GM12878 (cell line): ENCODE measurements around the gene OMP. TPM values are rescaled to one million over a fixed set of nuclear protein-coding genes. Genes with fewer than 3 reads are reported as not detected.
A peak's percentile ranks its signal among the peaks of the same experiment; 100 is the strongest.

Experiments used
- ATAC-seq: fragments of 200-7000 bp; cut with Tn5 transposase; 3 replicates; pipeline ENCODE4 v1.9.1; 2020; ENCODE audit warnings: mild to moderate bottlenecking, moderate library complexity
- BruUV-seq: library from RNA; stranded (reverse); fragments of 400-500 nt; replicated peaks from 2 replicates; lab custom pipeline; 2021; lab: Mats Ljungman, UMichigan
- CTCF ChIA-PET: fragments of 300-600 bp; sonication (Branson Sonifier 250); formaldehyde crosslinking; extraction: SDS; loops from one replicate; lab custom pipeline; 2021; ENCODE audit warnings: inconsistent platforms; lab: Yijun Ruan, JAX
- POLR2A ChIA-PET: fragments of 350-600 bp; formaldehyde crosslinking; extraction: SDS; loops from one replicate; lab custom pipeline; 2021; ENCODE audit warnings: inconsistent platforms; lab: Charles Lee
- RAD21 ChIA-PET: fragments of 300-600 bp; sonication (Branson Sonifier 250); formaldehyde crosslinking; loops from one replicate; lab custom pipeline; 2023; ENCODE audit warnings: antibody characterized with exemption; ENCODE audit not compliant: unreplicated experiment; lab: Charles Lee
- SMC1A ChIA-PET: fragments of 300-600 bp; sonication (Branson Sonifier 250); formaldehyde crosslinking; loops from one replicate; lab custom pipeline; 2023; ENCODE audit not compliant: unreplicated experiment, uncharacterized antibody; lab: Charles Lee
- DNase-seq: peaks from one replicate; pipeline ENCODE4 v3.0.0-alpha.2; 2011; ENCODE audit warnings: low read depth, low spot score
- FAIRE-seq: peaks from 3 replicates; lab custom pipeline; 2011; peaks lifted over from hg19 to GRCh38; lab: Jason Lieb, UNC
- H2AFZ ChIP-seq: 2 replicates; pipeline ENCODE4 v1.6.0; 2011; ENCODE audit warnings: low read depth, low read length, control low read depth; ENCODE audit not compliant: control insufficient read depth
- H3K27ac ChIP-seq: 2 replicates; pipeline ENCODE4 v1.5.1; 2011; ENCODE audit warnings: control low read depth; ENCODE audit not compliant: control insufficient read depth, insufficient read depth
- H3K27me3 ChIP-seq, 2 experiments: replicated peaks in 1 of 2; 2 replicates each; pipeline versions ENCODE4 v1.6.0 to v1.6.1; 2011; ENCODE audit warnings: low read length in 1 of 2; ENCODE audit not compliant: control insufficient read depth in 2 of 2, insufficient read depth in 2 of 2
- H3K36me3 ChIP-seq, 2 experiments: 2 replicates each; pipeline ENCODE4 v1.5.1; 2011; ENCODE audit warnings: low read length in 1 of 2; ENCODE audit not compliant: control insufficient read depth in 2 of 2, insufficient read depth in 2 of 2
- H3K4me1 ChIP-seq: 2 replicates; pipeline ENCODE4 v1.6.1; 2011; ENCODE audit warnings: mild to moderate bottlenecking, low read length, moderate library complexity, mixed read lengths; ENCODE audit not compliant: control insufficient read depth, insufficient read depth
- H3K4me2 ChIP-seq: 2 replicates; pipeline ENCODE4 v1.6.0; 2011; ENCODE audit warnings: control low read depth; ENCODE audit not compliant: control insufficient read depth, insufficient read depth
- H3K4me3 ChIP-seq: fragments of 200-600 bp; sonication (generic); 2 replicates; pipeline ENCODE4 v1.5.1; 2016
- H3K79me2 ChIP-seq: 2 replicates; pipeline ENCODE4 v1.6.0; 2011; ENCODE audit warnings: low read length; ENCODE audit not compliant: control insufficient read depth, insufficient read depth
- H3K9ac ChIP-seq: 2 replicates; pipeline ENCODE4 v1.8.0; 2011; ENCODE audit warnings: low read length, control low read depth, mixed read lengths; ENCODE audit not compliant: control insufficient read depth, insufficient read depth
- H3K9me3 ChIP-seq: replicated peaks from 3 replicates; pipeline ENCODE4 v1.5.1; 2011; ENCODE audit warnings: mild to moderate bottlenecking, low read length; ENCODE audit not compliant: control insufficient read depth, insufficient read depth
- H4K20me1 ChIP-seq: 2 replicates; pipeline ENCODE4 v1.6.0; 2011; ENCODE audit not compliant: control insufficient read depth, insufficient read depth
- CBX5 ChIP-seq: sonication (generic); IDR thresholded peaks from 2 replicates; pipeline ENCODE4 v1.6.1; 2016; ENCODE audit warnings: low read depth, moderate library complexity, mild to moderate bottlenecking, inconsistent platforms
- IKZF1 ChIP-seq: fragments of 450-650 bp; conservative IDR thresholded peaks from 2 replicates; pipeline ENCODE4 v1.6.1; 2017; ENCODE audit warnings: antibody characterized with exemption, mild to moderate bottlenecking
- MTA3 ChIP-seq: IDR thresholded peaks from 2 replicates; pipeline ENCODE4 v1.6.1; 2012; ENCODE audit warnings: low read length, inconsistent platforms, borderline replicate concordance
- MYB ChIP-seq: fragments of 150-350 bp; IDR thresholded peaks from 2 replicates; pipeline ENCODE4 v1.6.1; 2014; ENCODE audit warnings: mild to moderate bottlenecking, low read depth, low read length, borderline replicate concordance
- NR2C2 ChIP-seq: IDR thresholded peaks from 2 replicates; pipeline ENCODE4 v1.6.1; 2011; ENCODE audit warnings: borderline replicate concordance, low read depth; ENCODE audit not compliant: control insufficient read depth, insufficient read length
- POU2F2 ChIP-seq: IDR thresholded peaks from 3 replicates; pipeline ENCODE4 v1.6.1; 2011; ENCODE audit warnings: low read depth, mild to moderate bottlenecking, low read length, borderline replicate concordance
- RFX5 ChIP-seq: IDR thresholded peaks from 2 replicates; pipeline ENCODE4 v1.6.1; 2011; ENCODE audit warnings: low read depth, low read length, improper control_type of control experiment
- STAT3 ChIP-seq: IDR thresholded peaks from 2 replicates; pipeline ENCODE4 v1.6.1; 2011; ENCODE audit warnings: low read depth, low read length, improper control_type of control experiment
- ZNF274 ChIP-seq: IDR thresholded peaks from one replicate; pipeline ENCODE4 v1.8.0; 2011; ENCODE audit not compliant: insufficient read length, insufficient read depth
- ZNF384 ChIP-seq: IDR thresholded peaks from 2 replicates; pipeline ENCODE4 v1.6.1; 2012; ENCODE audit warnings: low read depth, mild to moderate bottlenecking, low read length, improper control_type of control experiment, borderline replicate concordance
- WGBS: methylation state at CpG from one replicate; pipeline ENCODE4 v1.1.6; 2016; ENCODE audit warnings: low lambda C conversion rate; ENCODE audit not compliant: insufficient replicate concordance, insufficient coverage; ENCODE audit errors: missing lambda C conversion rate; 5-methylcytosine and 5-hydroxymethylcytosine counted together
- in situ Hi-C: fragments of 300-500 bp; cut with MboI; formaldehyde crosslinking; loops from 9 replicates; pipeline ENCODE4 v1.14.3; 2018; ENCODE audit warnings: mixed read lengths
- intact Hi-C: fragments of 100-400 bp; cut with micrococcal nuclease; formaldehyde crosslinking; loops from one replicate; pipeline ENCODE4 v1.14.2; 2022; ENCODE audit not compliant: unreplicated experiment
- polyA plus RNA-seq, 11 experiments: library from polyadenylated mRNA; depleted of rRNA in 4 of 11; unstranded in 6 of 11; stranded (reverse) in 5 of 11; fragments of >200 nt; fragmentation: Nextera tagmentation in 4 of 11; fragmentation: Illumina TruSeq in 1 of 11; extraction: Ambion mirVana in 4 of 11; extraction: Trizol in 1 of 11; gene quantifications; 1 replicate in 1 of 11; 2 replicates in 10 of 11; pipeline versions ENCODE4 v1.2.1 to v1.2.3, GENCODE V29; 2011 to 2016; ENCODE audit warnings: inconsistent platforms in 2 of 11, missing spikeins in 2 of 11, low read depth in 1 of 11
- total RNA-seq, 4 experiments: library from RNA; depleted of rRNA in 3 of 4; stranded (reverse); fragments of >200 nt in 3 of 4; fragmentation: Illumina TruSeq in 1 of 4; extraction: Trizol in 1 of 4; gene quantifications; 2 replicates each; pipeline versions ENCODE4 v1.2.1 to v1.2.3, GENCODE V29; 2013 to 2021
- TF ChIP-seq, protein P1 (sequence below): IDR thresholded peaks from 2 replicates; pipeline ENCODE4 v1.6.1; 2012; ENCODE audit warnings: low read depth, low read length, improper control_type of control experiment
- TF ChIP-seq, protein P2 (sequence below): fragments of 450-650 bp; IDR thresholded peaks from 2 replicates; pipeline ENCODE4 v1.6.1; 2017; ENCODE audit warnings: mild to moderate bottlenecking, moderate library complexity
- TF ChIP-seq, protein P3 (sequence below): fragments of 450-650 bp; IDR thresholded peaks from 2 replicates; pipeline ENCODE4 v1.6.1; 2018; ENCODE audit warnings: mild to moderate bottlenecking, low read depth, moderate library complexity; ENCODE audit not compliant: partially characterized antibody
- TF ChIP-seq, protein P4 (sequence below): IDR thresholded peaks from 2 replicates; pipeline ENCODE4 v1.6.1; 2011; ENCODE audit warnings: borderline replicate concordance, low read depth, mild to moderate bottlenecking, moderate library complexity, low read length; ENCODE audit not compliant: insufficient read depth, poor library complexity, severe bottlenecking

The OMP gene
- total and polyA plus RNA-seq, 10 of the 15 experiments (the other 5 are each of a cell fraction or from before 2014, with no cell fraction given): not detected

DNA sequence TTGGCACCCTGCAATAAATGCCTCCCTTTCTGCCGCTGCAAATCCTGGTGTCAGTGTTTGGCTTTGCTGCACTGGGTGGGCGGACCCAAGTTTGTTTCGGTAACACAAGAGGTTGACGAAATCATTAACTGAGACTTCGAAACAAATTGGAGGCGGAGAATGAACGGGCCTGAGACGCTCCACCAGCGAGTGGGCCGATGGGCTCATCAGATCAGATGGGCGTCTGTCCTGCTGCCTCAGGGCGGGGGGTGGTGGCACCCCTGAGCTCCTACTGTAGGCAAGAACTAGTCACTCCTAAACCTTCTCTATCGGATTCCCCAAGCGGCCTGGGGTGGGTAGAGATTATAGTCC is 36.8 kb upstream of the OMP start:
- ChIA-PET SMC1A (interaction anchor here (0.9 to 1.7 kb wide), 2 partner anchors 18 to 147 kb away, joined by 3 to 4 read pairs; no protein-coding TSS in a partner anchor), RAD21 (interaction anchor here (1.0 kb wide), 1 partner anchor 26 kb away, joined by 3 read pairs; no protein-coding TSS in a partner anchor), CTCF (interaction anchor here (1.0 to 5.7 kb wide), 3 partner anchors 18 to 145 kb away, joined by 3 to 38 read pairs (median 11); no protein-coding TSS in a partner anchor), POLR2A (no interaction called here)
- ATAC-seq (peak; percentile 16), DNase-seq (no peak), FAIRE-seq (peak; percentile 84)
- H3K27me3 ChIP-seq: peaks cover 0 to 1% of the 10 kb centered on the region in 2 experiments; a peak in 2 of 4 replicates
- peaks cover 6% of the 10 kb centered on the region for H3K4me1 ChIP-seq
- intact Hi-C loops (loop anchor here (1.0 kb wide), 1 partner anchor 19 kb away; no protein-coding TSS in a partner anchor), in situ Hi-C loops (no loop called here)
- H3K27ac ChIP-seq: no peak overlapping the region
- no peaks in the 10 kb centered on the region for H3K79me2 ChIP-seq
- no peaks in the 10 kb centered on the region for H3K9me3 ChIP-seq
- peak overlapping the region; percentile 96 for H2AFZ ChIP-seq
- no peaks in the 10 kb centered on the region for H4K20me1 ChIP-seq
- no peaks in the 10 kb centered on the region for H3K36me3 ChIP-seq
- peak overlapping the region; percentile 72 for H3K9ac ChIP-seq
- BruUV-seq: no TSS peak
- peak overlapping the region; percentile 64 for H3K4me3 ChIP-seq
- WGBS: 15% methylated on average over 14 of the region's 14 CpGs
- peak overlapping the region; percentile 98 for H3K4me2 ChIP-seq
- TF ChIP-seq MYB (no peak), POU2F2 (no peak), ZNF384 (no peak), STAT3 (no peak), MTA3 (no peak), NR2C2 (no peak), CBX5 (no peak), IKZF1 (no peak), ZNF274 (no peak), RFX5 (no peak)
- TF ChIP-seq, protein P1, sequence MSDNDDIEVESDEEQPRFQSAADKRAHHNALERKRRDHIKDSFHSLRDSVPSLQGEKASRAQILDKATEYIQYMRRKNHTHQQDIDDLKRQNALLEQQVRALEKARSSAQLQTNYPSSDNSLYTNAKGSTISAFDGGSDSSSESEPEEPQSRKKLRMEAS: no peak
- TF ChIP-seq, protein P2, sequence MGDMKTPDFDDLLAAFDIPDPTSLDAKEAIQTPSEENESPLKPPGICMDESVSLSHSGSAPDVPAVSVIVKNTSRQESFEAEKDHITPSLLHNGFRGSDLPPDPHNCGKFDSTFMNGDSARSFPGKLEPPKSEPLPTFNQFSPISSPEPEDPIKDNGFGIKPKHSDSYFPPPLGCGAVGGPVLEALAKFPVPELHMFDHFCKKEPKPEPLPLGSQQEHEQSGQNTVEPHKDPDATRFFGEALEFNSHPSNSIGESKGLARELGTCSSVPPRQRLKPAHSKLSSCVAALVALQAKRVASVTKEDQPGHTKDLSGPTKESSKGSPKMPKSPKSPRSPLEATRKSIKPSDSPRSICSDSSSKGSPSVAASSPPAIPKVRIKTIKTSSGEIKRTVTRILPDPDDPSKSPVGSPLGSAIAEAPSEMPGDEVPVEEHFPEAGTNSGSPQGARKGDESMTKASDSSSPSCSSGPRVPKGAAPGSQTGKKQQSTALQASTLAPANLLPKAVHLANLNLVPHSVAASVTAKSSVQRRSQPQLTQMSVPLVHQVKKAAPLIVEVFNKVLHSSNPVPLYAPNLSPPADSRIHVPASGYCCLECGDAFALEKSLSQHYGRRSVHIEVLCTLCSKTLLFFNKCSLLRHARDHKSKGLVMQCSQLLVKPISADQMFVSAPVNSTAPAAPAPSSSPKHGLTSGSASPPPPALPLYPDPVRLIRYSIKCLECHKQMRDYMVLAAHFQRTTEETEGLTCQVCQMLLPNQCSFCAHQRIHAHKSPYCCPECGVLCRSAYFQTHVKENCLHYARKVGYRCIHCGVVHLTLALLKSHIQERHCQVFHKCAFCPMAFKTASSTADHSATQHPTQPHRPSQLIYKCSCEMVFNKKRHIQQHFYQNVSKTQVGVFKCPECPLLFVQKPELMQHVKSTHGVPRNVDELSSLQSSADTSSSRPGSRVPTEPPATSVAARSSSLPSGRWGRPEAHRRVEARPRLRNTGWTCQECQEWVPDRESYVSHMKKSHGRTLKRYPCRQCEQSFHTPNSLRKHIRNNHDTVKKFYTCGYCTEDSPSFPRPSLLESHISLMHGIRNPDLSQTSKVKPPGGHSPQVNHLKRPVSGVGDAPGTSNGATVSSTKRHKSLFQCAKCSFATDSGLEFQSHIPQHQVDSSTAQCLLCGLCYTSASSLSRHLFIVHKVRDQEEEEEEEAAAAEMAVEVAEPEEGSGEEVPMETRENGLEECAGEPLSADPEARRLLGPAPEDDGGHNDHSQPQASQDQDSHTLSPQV: no peak
- TF ChIP-seq, protein P3, sequence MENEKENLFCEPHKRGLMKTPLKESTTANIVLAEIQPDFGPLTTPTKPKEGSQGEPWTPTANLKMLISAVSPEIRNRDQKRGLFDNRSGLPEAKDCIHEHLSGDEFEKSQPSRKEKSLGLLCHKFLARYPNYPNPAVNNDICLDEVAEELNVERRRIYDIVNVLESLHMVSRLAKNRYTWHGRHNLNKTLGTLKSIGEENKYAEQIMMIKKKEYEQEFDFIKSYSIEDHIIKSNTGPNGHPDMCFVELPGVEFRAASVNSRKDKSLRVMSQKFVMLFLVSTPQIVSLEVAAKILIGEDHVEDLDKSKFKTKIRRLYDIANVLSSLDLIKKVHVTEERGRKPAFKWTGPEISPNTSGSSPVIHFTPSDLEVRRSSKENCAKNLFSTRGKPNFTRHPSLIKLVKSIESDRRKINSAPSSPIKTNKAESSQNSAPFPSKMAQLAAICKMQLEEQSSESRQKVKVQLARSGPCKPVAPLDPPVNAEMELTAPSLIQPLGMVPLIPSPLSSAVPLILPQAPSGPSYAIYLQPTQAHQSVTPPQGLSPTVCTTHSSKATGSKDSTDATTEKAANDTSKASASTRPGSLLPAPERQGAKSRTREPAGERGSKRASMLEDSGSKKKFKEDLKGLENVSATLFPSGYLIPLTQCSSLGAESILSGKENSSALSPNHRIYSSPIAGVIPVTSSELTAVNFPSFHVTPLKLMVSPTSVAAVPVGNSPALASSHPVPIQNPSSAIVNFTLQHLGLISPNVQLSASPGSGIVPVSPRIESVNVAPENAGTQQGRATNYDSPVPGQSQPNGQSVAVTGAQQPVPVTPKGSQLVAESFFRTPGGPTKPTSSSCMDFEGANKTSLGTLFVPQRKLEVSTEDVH: no peak
- TF ChIP-seq, protein P4, sequence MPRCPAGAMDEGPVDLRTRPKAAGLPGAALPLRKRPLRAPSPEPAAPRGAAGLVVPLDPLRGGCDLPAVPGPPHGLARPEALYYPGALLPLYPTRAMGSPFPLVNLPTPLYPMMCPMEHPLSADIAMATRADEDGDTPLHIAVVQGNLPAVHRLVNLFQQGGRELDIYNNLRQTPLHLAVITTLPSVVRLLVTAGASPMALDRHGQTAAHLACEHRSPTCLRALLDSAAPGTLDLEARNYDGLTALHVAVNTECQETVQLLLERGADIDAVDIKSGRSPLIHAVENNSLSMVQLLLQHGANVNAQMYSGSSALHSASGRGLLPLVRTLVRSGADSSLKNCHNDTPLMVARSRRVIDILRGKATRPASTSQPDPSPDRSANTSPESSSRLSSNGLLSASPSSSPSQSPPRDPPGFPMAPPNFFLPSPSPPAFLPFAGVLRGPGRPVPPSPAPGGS: no peak
